ENCODE measurements around the gene CDC34.

CDC34 gene, protein sequence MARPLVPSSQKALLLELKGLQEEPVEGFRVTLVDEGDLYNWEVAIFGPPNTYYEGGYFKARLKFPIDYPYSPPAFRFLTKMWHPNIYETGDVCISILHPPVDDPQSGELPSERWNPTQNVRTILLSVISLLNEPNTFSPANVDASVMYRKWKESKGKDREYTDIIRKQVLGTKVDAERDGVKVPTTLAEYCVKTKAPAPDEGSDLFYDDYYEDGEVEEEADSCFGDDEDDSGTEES

GRCh38 chr19:531753-532560 lies at the start of gene CDC34:
CDC34 (plus strand) TSS chr19:531760; CDS start chr19:531932, 172 bp downstream.
- no peak for DNase-seq (ENCODE audit: low read depth in 2 of 2)
- TF ChIP-seq, protein P1, sequence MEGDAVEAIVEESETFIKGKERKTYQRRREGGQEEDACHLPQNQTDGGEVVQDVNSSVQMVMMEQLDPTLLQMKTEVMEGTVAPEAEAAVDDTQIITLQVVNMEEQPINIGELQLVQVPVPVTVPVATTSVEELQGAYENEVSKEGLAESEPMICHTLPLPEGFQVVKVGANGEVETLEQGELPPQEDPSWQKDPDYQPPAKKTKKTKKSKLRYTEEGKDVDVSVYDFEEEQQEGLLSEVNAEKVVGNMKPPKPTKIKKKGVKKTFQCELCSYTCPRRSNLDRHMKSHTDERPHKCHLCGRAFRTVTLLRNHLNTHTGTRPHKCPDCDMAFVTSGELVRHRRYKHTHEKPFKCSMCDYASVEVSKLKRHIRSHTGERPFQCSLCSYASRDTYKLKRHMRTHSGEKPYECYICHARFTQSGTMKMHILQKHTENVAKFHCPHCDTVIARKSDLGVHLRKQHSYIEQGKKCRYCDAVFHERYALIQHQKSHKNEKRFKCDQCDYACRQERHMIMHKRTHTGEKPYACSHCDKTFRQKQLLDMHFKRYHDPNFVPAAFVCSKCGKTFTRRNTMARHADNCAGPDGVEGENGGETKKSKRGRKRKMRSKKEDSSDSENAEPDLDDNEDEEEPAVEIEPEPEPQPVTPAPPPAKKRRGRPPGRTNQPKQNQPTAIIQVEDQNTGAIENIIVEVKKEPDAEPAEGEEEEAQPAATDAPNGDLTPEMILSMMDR (IDR thresholded peaks at IDR 0.05; ENCODE audit: low read depth, low read length) = no peak
- peak within 1 kb of the TSS; percentile 88 to 96 for H3K4me3 ChIP-seq (replicated peaks in 1 of 2; ENCODE audit: low read depth in 2 of 2, low read length in 2 of 2)

DNA sequence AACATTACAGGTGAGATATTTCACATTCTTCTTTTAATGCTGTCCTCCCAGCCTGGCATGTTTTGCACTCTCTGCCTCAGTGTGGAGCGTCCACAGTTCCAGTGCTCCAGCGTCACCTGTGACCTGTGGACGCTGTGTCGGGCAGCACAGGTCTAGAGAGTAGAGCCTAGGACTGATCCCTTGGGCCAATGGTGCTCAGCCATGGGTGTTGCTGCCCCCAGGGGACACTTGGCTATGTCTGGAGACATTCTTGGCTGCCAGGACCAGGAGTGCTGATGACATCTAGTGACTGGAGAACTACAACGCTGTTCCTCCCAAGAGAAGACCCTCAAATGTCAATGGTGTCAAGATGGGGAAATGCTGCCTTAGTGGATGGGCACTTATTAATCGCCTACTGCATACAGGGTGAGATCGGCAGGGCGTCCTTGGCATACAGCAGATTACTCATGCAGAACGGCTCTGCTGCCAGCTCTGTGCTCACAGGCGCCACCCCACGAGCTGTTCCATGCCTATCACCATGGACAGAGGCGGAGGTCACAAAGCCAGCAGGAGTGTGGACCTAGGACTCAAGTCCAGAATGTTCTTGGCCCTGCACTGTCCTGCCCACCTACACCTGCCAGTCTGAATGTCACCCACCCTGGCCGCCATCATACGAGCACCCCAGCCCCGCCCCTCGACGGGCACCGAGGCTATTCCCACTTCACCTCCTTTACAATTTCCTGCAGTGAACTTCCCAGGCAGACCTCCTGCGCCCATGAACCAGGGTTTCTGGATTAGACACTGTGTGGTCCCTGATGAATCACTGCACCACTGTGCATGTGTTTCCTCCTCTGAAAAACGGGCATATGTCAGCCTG lies 49.1 kb upstream of the CDC34 start:
- TF ChIP-seq, protein P1 (IDR thresholded peaks at IDR 0.05; ENCODE audit: low read depth, low read length) = peak; percentile 14
- no peak overlapping the region for H3K4me3 ChIP-seq (replicated peaks in 1 of 2; ENCODE audit: low read depth in 2 of 2, low read length in 2 of 2)
- no peak for DNase-seq (ENCODE audit: low read depth in 2 of 2)

DNA sequence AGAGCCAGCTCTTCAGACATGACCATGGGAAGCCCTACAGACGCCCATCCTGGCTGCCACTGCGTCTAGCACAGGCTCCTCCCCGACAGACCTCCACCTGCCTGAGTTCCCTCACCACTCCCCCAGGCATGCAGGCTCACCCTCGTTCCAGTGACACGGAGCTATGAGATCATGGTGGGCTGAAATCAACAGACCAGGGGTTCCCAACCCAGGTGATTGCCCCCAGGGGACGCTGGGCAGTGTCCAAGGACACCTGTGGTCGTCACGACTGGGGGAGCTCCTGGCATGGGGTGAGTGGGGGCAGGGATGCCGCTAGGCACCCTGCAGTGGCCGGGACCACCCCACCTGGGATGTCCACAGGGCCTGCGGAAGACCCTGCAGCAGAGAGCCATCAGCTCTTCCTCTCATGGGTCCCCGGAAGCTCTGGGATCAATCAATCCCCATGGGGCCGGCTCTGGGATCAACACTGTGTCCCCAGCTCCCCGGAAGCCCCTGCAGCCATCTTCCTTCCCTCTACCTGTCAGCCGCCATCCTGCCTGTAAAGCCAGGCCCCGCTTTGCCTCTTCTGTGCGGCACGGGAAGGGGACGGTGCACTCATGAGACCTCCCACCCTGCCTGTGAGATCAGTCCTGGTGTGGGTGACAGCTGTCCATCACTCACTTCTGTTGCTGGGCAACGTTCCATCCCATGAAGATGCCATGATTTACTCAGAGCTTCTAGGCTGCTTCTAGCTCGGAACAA lies 48.1 kb upstream of the CDC34 start:
- TF ChIP-seq, protein P1 (IDR thresholded peaks at IDR 0.05; ENCODE audit: low read depth, low read length) = no peak
- no peak for DNase-seq (ENCODE audit: low read depth in 2 of 2)
- no peak overlapping the region for H3K4me3 ChIP-seq (replicated peaks in 1 of 2; ENCODE audit: low read depth in 2 of 2, low read length in 2 of 2)

GRCh38 chr19:484494-484893 lies 47.1 kb upstream of the CDC34 start:
- H3K4me3 ChIP-seq (replicated peaks in 1 of 2; ENCODE audit: low read depth in 2 of 2, low read length in 2 of 2) = no peak overlapping the region
- DNase-seq (ENCODE audit: low read depth in 2 of 2) = no peak
- TF ChIP-seq, protein P1 (IDR thresholded peaks at IDR 0.05; ENCODE audit: low read depth, low read length) = no peak

- DNase-seq (ENCODE audit: low read depth in 2 of 2) = no peak
- no peak overlapping the region for H3K4me3 ChIP-seq (replicated peaks in 1 of 2; ENCODE audit: low read depth in 2 of 2, low read length in 2 of 2)
- TF ChIP-seq, protein P1 (IDR thresholded peaks at IDR 0.05; ENCODE audit: low read depth, low read length) = no peak
These were observed 46.5 kb upstream of the CDC34 start for GRCh38 chr19:485077-485476.

All from cardiac fibroblast (primary cell).